GM19463 (cell line): Measurements from ENCODE around the gene IGFLR1.
"Not testable (repeated sequence)": the region's sequence is repeated elsewhere in the genome, so short reads cannot be mapped to it uniquely, and the experiment has no call there.

Experiments used
- ATAC-seq: cut with Tn5 transposase; IDR thresholded peaks from one replicate; pipeline ENCODE4 v1.9.1; 2021; ENCODE audit warnings: mild to moderate bottlenecking, moderate library complexity; ENCODE audit not compliant: unreplicated experiment

The IGFLR1 gene

GRCh38 chr19:35777961-35778360 is 35.7 kb upstream of the IGFLR1 start:
- no peak for ATAC-seq

GRCh38 chr19:35777086-35777841 is 35.0 kb upstream of the IGFLR1 start:
- ATAC-seq = no peak

DNA sequence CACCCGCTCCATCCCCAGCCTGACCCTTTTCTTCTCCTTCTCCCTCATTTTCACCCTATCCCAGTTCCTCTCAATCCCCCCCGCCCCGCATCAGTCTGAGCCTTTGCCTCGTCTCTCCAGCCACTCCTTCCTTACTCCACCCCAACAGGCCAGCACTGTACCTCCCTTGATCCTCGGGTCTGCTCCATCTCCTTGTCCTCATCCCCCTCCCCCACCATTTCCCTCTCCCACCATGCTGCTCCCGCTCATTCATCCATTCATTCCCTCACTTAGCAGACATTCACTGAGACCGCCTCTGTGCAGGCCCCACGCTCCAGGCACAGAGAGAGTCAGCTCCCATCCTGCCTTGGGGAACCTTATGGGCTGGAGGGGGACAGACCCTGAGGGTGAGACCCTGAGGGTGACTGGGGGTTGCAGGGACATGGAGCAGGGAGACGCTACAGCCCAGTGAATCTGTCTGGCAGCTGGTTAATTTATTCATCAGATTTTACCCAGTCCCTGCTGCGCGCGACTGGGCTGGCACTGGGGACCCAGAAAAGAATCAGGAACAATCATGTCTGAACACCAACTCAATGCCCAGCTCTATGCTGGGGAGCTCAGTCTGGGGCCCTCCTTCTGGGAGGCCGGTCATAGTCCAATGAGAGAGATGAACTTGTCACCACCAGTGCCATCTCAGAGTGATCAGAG is 34.0 kb upstream of the IGFLR1 start:
- ATAC-seq = no peak

- ATAC-seq = peak; percentile 90
Observed at GRCh38 chr19:35775298-35776101, 33.2 kb upstream of the IGFLR1 start, which contains the start of gene ARHGAP33. TSS of gene ARHGAP33 (plus strand) at chr19:35775564. CDS start at chr19:35775659, 95 bp downstream.

- no peak for ATAC-seq
Observed at GRCh38 chr19:35775046-35775297, 32.7 kb upstream of the IGFLR1 start.

DNA sequence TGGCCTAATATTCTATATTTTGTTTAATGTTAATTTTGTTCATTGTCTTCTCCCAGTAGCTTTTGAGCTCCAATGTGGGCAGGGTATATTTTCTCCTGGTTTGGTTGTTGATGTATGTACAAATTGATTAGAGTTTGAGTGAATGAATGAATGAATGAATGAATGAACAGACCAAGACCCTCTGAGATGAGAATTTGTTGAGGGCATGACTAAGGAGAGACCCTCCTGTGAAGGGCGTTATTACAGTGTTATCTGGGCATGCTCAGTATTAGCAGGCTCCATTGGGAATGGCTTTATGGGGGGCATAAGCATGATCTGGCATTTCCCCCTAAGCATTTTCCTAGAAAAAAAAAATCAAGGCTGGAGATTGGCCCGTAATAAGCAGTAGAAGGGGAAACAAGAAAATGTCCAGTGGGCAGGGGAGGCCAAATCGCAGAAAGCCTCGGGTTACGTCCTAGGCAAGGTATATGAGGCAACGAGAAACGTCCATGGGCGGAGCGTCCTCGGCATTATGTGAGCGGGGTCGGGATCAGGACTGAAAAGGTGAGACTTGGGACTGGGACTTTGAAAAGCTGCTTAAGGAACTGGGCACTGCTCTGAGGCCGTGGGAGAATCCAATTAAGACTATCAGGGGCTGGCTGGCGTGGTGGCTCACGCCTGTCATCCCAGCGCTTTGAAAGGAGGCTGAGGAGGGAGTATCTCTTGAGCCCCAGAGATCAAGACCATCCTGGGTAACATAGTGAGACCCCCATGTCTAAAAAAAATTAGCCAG is 32.2 kb upstream of the IGFLR1 start:
- ATAC-seq = no peak

DNA sequence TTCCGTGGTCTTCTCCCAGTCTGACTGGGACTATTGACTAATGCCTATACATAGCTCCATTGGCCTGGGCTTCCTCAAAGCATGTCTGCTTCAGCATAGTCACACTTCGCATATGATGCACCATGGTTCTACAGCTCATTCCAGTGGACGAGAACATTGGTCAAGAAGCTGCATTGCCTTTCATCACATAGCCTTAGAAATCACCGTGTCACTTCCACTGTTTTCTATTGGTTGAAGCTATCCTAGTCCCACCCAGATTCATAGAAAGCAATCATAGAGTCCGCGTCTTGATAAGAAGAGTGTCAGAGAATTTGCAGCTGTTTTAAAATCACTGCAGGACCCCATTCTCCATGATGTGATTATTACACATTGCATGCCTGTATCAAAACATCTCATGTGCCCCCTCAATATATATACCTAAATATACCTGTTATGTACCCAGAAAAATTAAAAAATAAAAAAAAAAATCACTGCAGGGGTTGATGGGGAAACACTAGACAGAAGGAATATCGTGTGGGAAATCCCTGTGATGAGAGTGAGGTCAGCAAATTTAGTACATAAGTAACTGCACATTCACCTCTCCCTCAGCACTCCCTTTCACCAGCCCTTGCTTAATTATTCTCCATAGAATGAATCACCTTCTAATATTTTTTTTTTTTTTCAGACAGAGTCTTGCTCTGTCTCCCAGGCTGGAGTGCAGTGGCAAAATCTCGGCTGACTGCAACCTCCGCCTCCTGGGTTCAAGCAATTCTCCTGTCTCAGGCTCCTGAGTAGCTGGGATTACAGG is 31.0 kb upstream of the IGFLR1 start:
- ATAC-seq = no peak

DNA sequence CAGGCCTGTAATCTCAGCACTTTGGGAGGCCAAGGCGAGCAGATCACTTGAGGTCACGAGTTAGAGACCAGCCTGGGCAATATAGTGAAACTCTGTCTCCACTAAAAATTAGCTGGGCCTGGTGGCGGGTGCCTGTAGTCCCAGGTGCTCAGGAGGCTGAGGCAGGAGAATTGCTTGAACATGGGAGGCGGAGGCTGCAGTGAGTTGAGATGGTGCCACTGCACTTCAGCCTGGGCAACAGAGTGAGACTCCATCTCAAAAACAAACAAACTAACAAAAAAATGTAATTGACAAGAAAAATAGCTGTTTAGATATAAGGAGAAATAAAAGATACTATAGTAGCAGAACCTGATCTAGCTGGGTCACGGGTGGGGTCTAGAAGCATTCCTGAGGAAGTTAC is 30.1 kb upstream of the IGFLR1 start:
- not testable (repeated sequence) for ATAC-seq

GRCh38 chr19:35768082-35768421 is 25.8 kb upstream of the IGFLR1 start:
- no peak for ATAC-seq

DNA sequence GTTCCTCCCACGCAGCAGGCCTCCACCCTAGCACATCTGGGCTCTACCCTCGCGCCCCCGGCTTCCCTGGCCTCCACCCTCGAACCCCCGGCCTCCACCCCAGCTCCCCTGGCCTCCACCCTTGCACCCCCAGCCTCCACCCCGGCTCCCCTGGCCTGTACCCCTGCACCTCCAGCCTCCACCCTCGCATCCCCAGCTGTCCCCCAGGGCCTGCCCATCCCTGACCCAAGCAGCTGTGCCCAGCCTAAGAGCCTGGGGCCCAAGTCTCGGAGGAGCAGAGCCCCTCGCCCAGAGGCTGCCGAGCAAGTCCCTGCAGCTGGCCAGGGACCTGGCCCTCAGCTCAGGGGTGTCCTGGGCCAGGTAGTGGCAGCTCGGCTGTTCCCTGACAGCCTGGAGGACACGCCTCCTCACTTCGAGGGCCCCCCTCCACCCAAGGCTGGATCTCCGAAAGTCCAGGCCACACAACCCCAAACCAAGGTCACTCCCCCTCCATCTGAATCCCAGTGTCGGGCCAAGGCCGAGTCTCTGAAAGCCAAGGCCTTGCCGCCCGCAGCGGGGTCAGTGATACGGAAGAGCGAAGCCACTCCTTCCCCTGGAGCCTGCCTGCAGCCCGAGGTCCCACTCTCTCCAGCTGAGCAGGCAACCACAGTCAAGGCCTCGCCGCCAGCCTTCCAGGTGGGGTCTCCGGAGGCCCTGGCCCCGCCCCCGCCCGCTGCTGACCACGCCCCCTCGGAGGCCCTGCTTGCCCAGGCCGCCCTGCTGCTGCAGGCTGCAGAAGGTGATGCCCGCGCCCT is 25.2 kb upstream of the IGFLR1 start:
- no peak for ATAC-seq

GRCh38 chr19:35766571-35767104 is 24.4 kb upstream of the IGFLR1 start:
- no peak for ATAC-seq

GRCh38 chr19:35764432-35765315 is 22.4 kb upstream of the IGFLR1 start:
- ATAC-seq = no peak

DNA sequence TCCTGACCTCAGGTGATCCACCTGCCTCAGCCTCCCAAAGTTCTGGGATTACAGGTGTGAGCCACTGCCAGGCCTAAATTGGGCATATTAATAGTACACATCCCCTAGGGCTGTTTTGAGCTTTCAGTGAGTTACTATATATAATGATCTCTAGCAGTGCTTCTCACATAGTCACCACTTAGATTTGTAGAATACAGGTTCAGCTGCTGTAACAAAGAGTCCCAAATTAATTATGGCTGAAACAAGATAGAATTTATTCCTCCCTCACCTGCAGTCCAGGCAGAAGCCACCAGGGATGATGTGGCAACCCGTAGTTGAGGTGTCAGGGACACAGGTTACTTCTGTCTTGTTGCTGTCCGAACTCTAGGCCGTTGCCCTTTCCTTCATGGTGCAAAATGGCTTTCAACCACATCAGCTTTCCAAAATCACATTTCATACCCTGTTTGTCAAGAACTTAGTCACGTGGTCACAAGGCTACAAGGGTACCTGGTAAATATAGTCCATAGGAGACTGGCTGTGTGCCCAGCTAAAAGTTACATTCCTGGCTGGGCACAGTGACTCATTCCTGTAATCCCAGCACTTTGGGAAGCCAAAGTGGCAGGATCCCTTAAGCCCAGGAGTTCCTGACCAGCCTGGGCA is 18.6 kb upstream of the IGFLR1 start:
- no peak for ATAC-seq

GRCh38 chr19:35759697-35760096 is 17.4 kb upstream of the IGFLR1 start:
- ATAC-seq = no peak

- ATAC-seq = peak; percentile 94
Observed at GRCh38 chr19:35757749-35758608, 15.7 kb upstream of the IGFLR1 start, which contains the start of gene PROSER3. TSS of gene PROSER3 (plus strand) at chr19:35758176. CDS start at chr19:35758216, 40 bp downstream.

- no peak for ATAC-seq
Observed at GRCh38 chr19:35757231-35757748, 15.0 kb upstream of the IGFLR1 start.
